ENCODE data around the gene PARP3. TPM values are rescaled to one million over a fixed set of nuclear protein-coding genes. Genes with fewer than 3 reads are reported as not detected.
"Not testable (repeated sequence)": the region's sequence is repeated elsewhere in the genome, so short reads cannot be mapped to it uniquely, and the experiment has no call there.

PARP3 gene
- polyA plus RNA-seq, 2 of the 4 experiments (the other 2 are of a cell fraction), result 7.6 to 11.0 TPM

DNA sequence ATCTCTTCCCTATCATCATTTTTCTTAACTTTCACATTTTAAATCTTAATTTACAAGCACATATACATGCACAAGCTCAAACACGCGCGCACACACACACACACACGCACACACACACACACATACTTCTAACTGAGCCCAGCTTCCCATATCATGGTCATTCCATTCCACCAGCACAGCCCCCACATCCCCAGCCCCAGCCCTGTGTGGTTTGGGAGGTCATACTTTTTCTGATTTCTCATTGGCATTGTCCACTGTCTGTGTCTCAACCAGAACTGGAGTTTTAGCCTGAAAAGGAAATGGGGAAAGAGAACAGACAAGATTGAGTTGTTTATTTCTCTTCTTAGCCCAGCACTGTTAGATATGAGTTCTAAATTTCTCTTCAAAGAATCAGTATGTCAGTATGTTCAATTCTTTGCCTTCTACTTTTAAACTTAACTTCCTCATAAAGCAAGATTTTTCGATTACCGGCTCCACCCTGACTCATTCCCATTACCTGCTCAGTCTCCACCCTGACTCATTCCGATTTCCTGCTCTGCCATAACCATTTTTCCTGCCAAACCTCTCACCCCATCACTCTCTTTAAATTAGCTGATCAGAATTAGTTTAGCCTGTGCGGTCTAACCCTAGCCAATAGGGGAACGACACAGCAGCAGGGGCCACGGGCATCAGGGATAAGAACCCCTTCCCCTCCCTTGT, 45.4 kb upstream of the PARP3 start:
- FAIRE-seq, result no peak
- H3K9me3 ChIP-seq, result no peaks in the 10 kb centered on the region
- ChIA-PET CTCF (no interaction called here), POLR2A (no interaction called here)
- TF ChIP-seq JUN (IDR thresholded peaks at IDR 0.05) (no peak), SREBF2 (IDR thresholded peaks at IDR 0.05) (no peak), ZSCAN20 (CRISPR knock-in tag; IDR thresholded peaks at IDR 0.05) (no peak), CEBPB (IDR thresholded peaks at IDR 0.05) (no peak), GATA3 (IDR thresholded peaks at IDR 0.05; ENCODE audit: borderline replicate concordance) (no peak), EHF (CRISPR knock-in tag; IDR thresholded peaks at IDR 0.05) (no peak), EP300 (IDR thresholded peaks at IDR 0.05) (no peak), RFX5 (IDR thresholded peaks at IDR 0.05) (no peak)
- TF ChIP-seq, protein P1, sequence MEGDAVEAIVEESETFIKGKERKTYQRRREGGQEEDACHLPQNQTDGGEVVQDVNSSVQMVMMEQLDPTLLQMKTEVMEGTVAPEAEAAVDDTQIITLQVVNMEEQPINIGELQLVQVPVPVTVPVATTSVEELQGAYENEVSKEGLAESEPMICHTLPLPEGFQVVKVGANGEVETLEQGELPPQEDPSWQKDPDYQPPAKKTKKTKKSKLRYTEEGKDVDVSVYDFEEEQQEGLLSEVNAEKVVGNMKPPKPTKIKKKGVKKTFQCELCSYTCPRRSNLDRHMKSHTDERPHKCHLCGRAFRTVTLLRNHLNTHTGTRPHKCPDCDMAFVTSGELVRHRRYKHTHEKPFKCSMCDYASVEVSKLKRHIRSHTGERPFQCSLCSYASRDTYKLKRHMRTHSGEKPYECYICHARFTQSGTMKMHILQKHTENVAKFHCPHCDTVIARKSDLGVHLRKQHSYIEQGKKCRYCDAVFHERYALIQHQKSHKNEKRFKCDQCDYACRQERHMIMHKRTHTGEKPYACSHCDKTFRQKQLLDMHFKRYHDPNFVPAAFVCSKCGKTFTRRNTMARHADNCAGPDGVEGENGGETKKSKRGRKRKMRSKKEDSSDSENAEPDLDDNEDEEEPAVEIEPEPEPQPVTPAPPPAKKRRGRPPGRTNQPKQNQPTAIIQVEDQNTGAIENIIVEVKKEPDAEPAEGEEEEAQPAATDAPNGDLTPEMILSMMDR (IDR thresholded peaks at IDR 0.05), result no peak
- no peak overlapping the region for H3K4me2 ChIP-seq
- no peaks in the 10 kb centered on the region for H3K4me1 ChIP-seq
- no peak overlapping the region for H3K4me3 ChIP-seq
- WGBS (ENCODE audit: missing lambda C conversion rate), result 44% methylated on average over 10 of the region's 10 CpGs
- no peak for DNase-seq (ENCODE audit: low read depth in 1 of 2, low spot score in 1 of 2)
- H3K27ac ChIP-seq, result no peak overlapping the region
- no peak for ATAC-seq

DNA sequence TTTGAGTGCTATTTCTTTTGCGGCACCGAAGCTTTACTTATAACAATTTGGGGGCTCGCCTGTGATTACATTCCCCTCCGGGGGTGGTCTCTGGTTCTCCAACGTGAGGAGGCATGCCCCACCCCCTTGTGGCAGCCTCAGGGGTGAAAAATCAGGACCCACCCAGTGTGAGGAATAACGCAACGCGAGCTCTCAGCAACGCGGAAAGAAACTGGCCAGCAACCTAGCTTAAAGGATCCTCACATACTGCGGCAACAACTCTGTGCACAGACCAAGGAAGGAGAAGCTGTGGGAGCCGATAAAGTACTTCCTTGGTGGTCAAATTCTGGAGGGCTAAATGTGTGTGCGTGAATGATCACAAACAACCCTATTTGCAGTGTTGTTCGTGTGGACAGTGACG, 44.8 kb upstream of the PARP3 start:
- Histone ChIP-seq H3K4me1 (no peaks in the 10 kb centered on the region), H3K4me3 (no peak overlapping the region), H3K27ac (no peak overlapping the region), H3K9me3 (no peaks in the 10 kb centered on the region), H3K4me2 (no peak overlapping the region)
- WGBS (ENCODE audit: missing lambda C conversion rate), result 74% methylated on average over 15 of the region's 15 CpGs
- DNase-seq (ENCODE audit: low read depth in 1 of 2, low spot score in 1 of 2) (no peak), ATAC-seq (no peak), FAIRE-seq (no peak)
- ChIA-PET POLR2A (no interaction called here), CTCF (no interaction called here)
- TF ChIP-seq HDAC2 (IDR thresholded peaks at IDR 0.05) (no peak), NR3C1 (IDR thresholded peaks at IDR 0.05) (no peak), KDM1A (IDR thresholded peaks at IDR 0.05; ENCODE audit: low read depth) (no peak), HEYL (CRISPR knock-in tag; IDR thresholded peaks at IDR 0.05) (no peak)
- TF ChIP-seq, protein P2, sequence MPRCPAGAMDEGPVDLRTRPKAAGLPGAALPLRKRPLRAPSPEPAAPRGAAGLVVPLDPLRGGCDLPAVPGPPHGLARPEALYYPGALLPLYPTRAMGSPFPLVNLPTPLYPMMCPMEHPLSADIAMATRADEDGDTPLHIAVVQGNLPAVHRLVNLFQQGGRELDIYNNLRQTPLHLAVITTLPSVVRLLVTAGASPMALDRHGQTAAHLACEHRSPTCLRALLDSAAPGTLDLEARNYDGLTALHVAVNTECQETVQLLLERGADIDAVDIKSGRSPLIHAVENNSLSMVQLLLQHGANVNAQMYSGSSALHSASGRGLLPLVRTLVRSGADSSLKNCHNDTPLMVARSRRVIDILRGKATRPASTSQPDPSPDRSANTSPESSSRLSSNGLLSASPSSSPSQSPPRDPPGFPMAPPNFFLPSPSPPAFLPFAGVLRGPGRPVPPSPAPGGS (IDR thresholded peaks at IDR 0.05), result no peak

DNA sequence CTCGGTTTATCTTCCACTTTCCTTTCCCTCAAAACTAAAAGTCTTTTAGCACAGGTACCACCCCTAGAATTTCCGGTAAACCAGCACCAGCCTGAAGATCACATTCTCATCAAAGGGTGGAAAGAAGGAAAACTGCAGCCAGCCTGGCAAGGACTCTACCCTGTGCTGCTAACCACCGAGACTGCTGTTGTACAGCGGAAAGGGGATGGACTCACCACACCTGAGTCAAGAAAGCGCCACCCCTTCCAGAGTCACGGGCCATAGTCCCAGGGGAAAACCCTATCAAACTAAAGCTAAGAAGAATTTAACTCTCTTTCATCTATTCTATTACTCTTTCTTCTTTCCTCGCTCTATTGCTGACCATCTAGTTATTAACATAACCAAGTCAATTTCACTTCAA, 42.1 kb upstream of the PARP3 start:
- 50% methylated on average over 7 of the region's 7 CpGs for WGBS (ENCODE audit: missing lambda C conversion rate)
- not testable (repeated sequence) for ATAC-seq, FAIRE-seq

DNA sequence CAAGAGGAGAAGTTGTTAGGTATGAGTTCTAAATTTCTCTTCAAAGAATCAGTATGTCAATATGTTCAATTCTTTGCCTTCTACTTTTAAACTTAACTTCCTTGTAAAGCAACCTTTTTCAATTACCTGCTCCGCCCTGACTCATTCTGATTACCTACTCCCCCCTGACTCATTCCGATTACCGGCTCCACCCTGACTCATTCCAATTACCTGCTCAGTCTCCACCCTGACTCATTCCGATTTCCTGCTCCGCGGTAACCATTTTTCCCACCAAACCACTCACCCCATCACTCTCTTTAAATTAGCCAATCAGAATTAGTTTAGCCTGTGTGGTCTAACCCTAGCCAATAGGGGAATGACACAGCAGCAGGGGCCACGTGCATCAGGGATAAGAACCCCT, 39.8 kb upstream of the PARP3 start:
- peak in 1 of 2 experiments; percentile 42 for DNase-seq (ENCODE audit: low read depth in 1 of 2, low spot score in 1 of 2)
- WGBS (ENCODE audit: missing lambda C conversion rate), result 10% methylated on average over 7 of the region's 7 CpGs
- ATAC-seq, H3K4me3 ChIP-seq, H3K4me1 ChIP-seq, H3K4me2 ChIP-seq, FAIRE-seq, POLR2A ChIA-PET, CTCF ChIA-PET, H3K9me3 ChIP-seq, H3K27ac ChIP-seq: not testable (repeated sequence)

More for the DNA sequence above, 42.1 kb upstream of the PARP3 start:
- H3K27ac ChIP-seq; H3K4me3 ChIP-seq; H3K4me2 ChIP-seq; DNase-seq (ENCODE audit: low read depth in 1 of 2, low spot score in 1 of 2); POLR2A ChIA-PET; H3K9me3 ChIP-seq; CTCF ChIA-PET; H3K4me1 ChIP-seq: not testable (repeated sequence)

All from A549 (cell line).